Measurements from ENCODE around the gene CTXN3.

Gene CTXN3

DNA sequence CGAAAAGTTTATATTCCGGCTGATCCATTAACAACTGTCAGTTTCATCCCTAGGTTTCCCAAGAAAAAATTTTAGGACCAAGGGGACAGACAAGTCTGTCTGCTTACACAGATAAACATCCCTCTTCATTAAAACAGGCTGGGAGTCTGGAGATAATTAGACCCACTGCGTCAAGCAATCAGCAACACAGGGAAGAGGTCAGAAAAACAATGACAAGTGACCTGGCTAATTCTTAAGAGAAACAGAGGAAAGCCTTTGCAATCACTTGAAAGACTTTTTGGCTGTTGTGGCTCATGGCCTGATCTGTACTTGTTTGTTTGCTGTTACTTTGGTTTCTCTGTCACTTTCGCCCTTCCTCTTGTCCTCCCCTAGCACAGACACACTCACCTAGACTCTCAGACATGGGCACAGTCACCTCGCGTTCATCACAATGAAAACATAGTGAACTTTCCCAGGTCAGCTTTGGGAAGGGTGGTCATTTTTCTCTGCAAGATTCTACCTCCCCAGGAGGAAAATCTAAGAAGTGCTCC, 51.4 kb downstream of the CTXN3 start:
- peak in 1 of 3 experiments; percentile 17 for DNase-seq

GRCh38 chr5:127702434-127702833, 53.6 kb downstream of the CTXN3 start:
- DNase-seq, result no peak

- peak in 1 of 3 experiments; percentile 1 for DNase-seq
Measured at GRCh38 chr5:127702926-127703561, 54.2 kb downstream of the CTXN3 start, which contains the start of gene CCDC192. Gene CCDC192, plus strand, starts transcription at chr5:127703391. Its CDS starts 55 bp downstream, at chr5:127703446.

DNA sequence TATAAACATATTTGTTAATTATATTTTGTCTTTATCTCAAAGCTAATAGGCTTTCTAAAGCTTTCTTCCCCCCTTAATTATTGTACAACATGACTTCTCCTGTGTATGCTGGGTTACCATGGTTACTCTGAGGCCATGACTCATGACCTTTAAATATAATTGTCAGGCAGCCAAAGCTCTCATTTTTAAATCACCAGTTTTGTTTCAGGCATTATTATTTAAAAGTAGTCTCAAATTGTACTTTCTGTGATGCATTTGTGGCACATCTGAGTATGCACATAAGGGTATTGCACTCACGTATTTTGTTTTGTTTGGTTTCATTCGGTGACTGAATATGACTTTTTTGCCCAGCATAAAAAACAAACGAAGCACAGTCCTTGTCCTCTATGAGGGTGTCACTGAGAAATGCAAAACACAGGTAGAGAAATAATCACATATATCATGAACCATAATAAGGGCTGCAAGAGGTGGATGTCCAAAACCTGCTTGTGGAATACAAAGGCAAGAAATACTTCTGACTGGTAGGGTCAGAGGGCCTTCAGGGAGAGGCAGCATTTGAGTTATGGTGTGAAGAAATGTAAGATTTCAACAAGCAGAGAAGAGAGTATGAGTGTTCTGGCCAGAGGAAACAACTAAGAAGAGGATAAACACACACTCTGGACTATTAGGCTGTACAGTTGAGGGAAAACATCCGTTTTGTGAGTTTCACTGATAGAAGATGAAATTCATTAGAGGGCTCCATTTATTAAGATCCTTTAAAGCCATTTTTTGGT, 56.4 kb downstream of the CTXN3 start:
- peak in 2 of 3 experiments; percentile 45 to 56 for DNase-seq

DNA sequence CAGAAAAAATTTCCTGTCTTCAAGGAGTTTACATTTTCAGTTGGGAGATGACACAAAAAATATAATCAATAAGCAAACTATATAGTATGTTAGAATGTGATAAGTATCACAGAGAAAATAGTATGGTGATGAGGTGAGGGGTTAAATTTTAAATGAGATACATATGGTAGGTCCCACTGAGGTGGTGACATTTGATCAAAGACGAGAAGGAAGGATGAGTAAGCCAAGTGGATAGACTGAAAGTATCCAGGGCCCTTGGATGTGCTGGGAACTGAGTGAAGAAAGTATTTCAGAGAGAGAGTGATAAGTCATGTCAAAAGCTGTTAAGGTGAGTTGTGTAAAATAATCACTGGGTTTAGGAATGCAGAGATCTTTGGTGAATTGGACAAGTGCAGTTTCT, 57.8 kb downstream of the CTXN3 start:
- no peak for DNase-seq

- no peak for DNase-seq
Measured at GRCh38 chr5:127707209-127707608, 58.3 kb downstream of the CTXN3 start.

All from NCI-H1417 (cell line).